Measurements from ENCODE around the gene BTBD18.

The BTBD18 gene

GRCh38 chr11:57751676-57752253, at the start of gene BTBD18:
TSS of gene BTBD18 (minus strand) at chr11:57751819. CDS start at chr11:57751188, 631 bp downstream.
- FAIRE-seq: no peak

- no peak for FAIRE-seq
Observed at GRCh38 chr11:57801183-57801485, 49.5 kb upstream of the BTBD18 start.

GRCh38 chr11:57800444-57801182, 49.0 kb upstream of the BTBD18 start:
- FAIRE-seq: peak; percentile 69

- FAIRE-seq: no peak
Observed at GRCh38 chr11:57798905-57799559, 47.4 kb upstream of the BTBD18 start.

- no peak for FAIRE-seq
Observed at GRCh38 chr11:57793351-57794115, 41.9 kb upstream of the BTBD18 start.

GRCh38 chr11:57792870-57793269, 41.3 kb upstream of the BTBD18 start:
- no peak for FAIRE-seq

- FAIRE-seq: no peak
Observed at GRCh38 chr11:57792060-57792541, 40.5 kb upstream of the BTBD18 start.

GRCh38 chr11:57791321-57792059, 39.9 kb upstream of the BTBD18 start:
- FAIRE-seq: no peak

- no peak for FAIRE-seq
Observed at GRCh38 chr11:57788703-57789088, 37.1 kb upstream of the BTBD18 start.

- no peak for FAIRE-seq
Observed at GRCh38 chr11:57787920-57788702, 36.5 kb upstream of the BTBD18 start.

GRCh38 chr11:57787006-57787604, 35.5 kb upstream of the BTBD18 start:
- no peak for FAIRE-seq

GRCh38 chr11:57786436-57786835, 34.8 kb upstream of the BTBD18 start:
- FAIRE-seq: no peak

- no peak for FAIRE-seq
Observed at GRCh38 chr11:57785072-57785471, 33.5 kb upstream of the BTBD18 start.

- FAIRE-seq: no peak
Observed at GRCh38 chr11:57781529-57781943, 29.9 kb upstream of the BTBD18 start.

GRCh38 chr11:57779276-57779675, 27.7 kb upstream of the BTBD18 start:
- FAIRE-seq: no peak

GRCh38 chr11:57778318-57779037, 26.9 kb upstream of the BTBD18 start:
- FAIRE-seq: no peak

- FAIRE-seq: no peak
Observed at GRCh38 chr11:57777969-57778317, 26.3 kb upstream of the BTBD18 start.

GRCh38 chr11:57776577-57777210, 25.1 kb upstream of the BTBD18 start:
- no peak for FAIRE-seq

- no peak for FAIRE-seq
Observed at GRCh38 chr11:57776031-57776521, 24.5 kb upstream of the BTBD18 start.

GRCh38 chr11:57775491-57775890, 23.9 kb upstream of the BTBD18 start:
- FAIRE-seq: no peak
